GM12873 (cell line): ENCODE data around the gene RPL31.

Experiments used
- CTCF ChIP-seq: IDR thresholded peaks from 2 replicates; pipeline ENCODE4 v1.5.1; 2012; ENCODE audit warnings: low read depth, mild to moderate bottlenecking, moderate library complexity, low read length, control low read depth; ENCODE audit not compliant: insufficient read depth; ENCODE audit errors: missing control alignments

The RPL31 gene

GRCh38 chr2:101045330-101045729 lies 43.2 kb downstream of the RPL31 start:
- TF ChIP-seq CTCF = no peak

- TF ChIP-seq CTCF = no peak
These were observed 45.1 kb downstream of the RPL31 start for GRCh38 chr2:101047075-101047766.

GRCh38 chr2:101047774-101048173 lies 45.7 kb downstream of the RPL31 start:
- no peak for TF ChIP-seq CTCF

- no peak for TF ChIP-seq CTCF
These were observed 46.7 kb downstream of the RPL31 start for GRCh38 chr2:101048756-101049155.

- TF ChIP-seq CTCF = no peak
These were observed 50.1 kb downstream of the RPL31 start for GRCh38 chr2:101052147-101052546.

GRCh38 chr2:101053117-101053516 lies 51.0 kb downstream of the RPL31 start:
- no peak for TF ChIP-seq CTCF
